Peyer's patch (tissue), 4 donors: ENCODE data around the gene MOB3B.

ENCODE experiments used
- POLR2A ChIP-seq, 2 donors: fragments of 450-650 bp; IDR thresholded peaks; one replicate each; pipeline ENCODE4 v1.5.1; 2017; ENCODE audit warnings: antibody characterized with exemption in 2 of 2, mild to moderate bottlenecking in 2 of 2, moderate library complexity in 2 of 2
- TF ChIP-seq, protein P1 (sequence below), 6 experiments: fragments of 450-650 bp in 4 of 6; fragments of 200-600 bp in 2 of 6; sonication (generic) in 1 of 6; IDR thresholded peaks; one replicate each; pipeline ENCODE4 v1.5.1; 2017 to 2019; ENCODE audit warnings: antibody characterized with exemption in 6 of 6, mild to moderate bottlenecking in 3 of 6, moderate library complexity in 1 of 6

DNA sequence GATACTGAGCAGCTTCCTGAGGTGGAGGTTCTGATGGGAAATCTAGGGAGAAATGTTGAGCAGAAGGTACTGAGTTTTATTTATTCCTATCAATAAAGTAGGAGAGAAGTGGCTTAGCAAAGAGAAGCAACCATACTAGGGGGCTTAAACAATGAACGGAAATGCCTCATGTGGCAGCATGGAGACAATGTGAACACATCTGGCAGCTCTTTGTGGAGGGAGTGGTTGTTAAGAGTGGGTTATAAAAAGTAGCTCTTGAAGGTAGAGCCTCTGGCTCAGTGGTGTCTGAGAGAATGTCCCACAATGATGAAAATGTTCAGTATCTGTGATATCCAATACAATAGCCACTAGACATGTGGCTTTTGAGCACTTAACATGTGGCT lies 179.9 kb downstream of the MOB3B start:
- TF ChIP-seq, protein P1, sequence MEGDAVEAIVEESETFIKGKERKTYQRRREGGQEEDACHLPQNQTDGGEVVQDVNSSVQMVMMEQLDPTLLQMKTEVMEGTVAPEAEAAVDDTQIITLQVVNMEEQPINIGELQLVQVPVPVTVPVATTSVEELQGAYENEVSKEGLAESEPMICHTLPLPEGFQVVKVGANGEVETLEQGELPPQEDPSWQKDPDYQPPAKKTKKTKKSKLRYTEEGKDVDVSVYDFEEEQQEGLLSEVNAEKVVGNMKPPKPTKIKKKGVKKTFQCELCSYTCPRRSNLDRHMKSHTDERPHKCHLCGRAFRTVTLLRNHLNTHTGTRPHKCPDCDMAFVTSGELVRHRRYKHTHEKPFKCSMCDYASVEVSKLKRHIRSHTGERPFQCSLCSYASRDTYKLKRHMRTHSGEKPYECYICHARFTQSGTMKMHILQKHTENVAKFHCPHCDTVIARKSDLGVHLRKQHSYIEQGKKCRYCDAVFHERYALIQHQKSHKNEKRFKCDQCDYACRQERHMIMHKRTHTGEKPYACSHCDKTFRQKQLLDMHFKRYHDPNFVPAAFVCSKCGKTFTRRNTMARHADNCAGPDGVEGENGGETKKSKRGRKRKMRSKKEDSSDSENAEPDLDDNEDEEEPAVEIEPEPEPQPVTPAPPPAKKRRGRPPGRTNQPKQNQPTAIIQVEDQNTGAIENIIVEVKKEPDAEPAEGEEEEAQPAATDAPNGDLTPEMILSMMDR (IDR thresholded peaks at IDR 0.05) = no peak
- no peak for TF ChIP-seq POLR2A (IDR thresholded peaks at IDR 0.05)
